GM12864 (cell line): ENCODE results near the gene SEMA6D.
"Not testable (repeated sequence)": the region's sequence is repeated elsewhere in the genome, so short reads cannot be mapped to it uniquely, and the experiment has no call there.

Experiments
- DNase-seq: peaks from one replicate; pipeline ENCODE4 v3.0.0-alpha.2; 2011; ENCODE audit warnings: low read depth
- H3K4me3 ChIP-seq: 2 replicates; pipeline ENCODE4 v1.5.1; 2011; ENCODE audit warnings: mild to moderate bottlenecking, low read depth, low read length, control low read depth
- TF ChIP-seq, protein P1 (sequence below): IDR thresholded peaks from 2 replicates; pipeline ENCODE4 v1.5.1; 2011; ENCODE audit warnings: low read depth, mild to moderate bottlenecking, moderate library complexity, low read length, control low read depth, inconsistent platforms; ENCODE audit errors: missing control alignments

Gene SEMA6D

DNA sequence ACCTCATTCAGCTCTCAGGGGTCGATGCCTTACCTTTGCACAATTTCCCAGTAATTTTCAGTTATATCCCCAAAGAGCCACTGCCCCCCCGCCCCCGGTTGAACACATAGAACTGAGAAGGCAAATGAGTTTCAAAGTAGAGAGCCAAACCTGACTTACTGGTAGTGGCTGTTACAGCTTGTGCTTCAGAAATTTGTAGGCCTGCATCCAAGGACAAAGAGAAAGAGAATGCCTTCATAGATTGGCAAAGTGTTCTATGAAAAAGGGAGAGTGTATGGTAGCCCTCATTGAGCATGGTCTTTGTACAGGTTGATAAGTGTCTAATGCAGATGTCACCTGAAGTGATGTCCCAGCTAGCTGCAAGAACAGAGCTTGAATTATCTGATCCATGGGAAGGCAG is 13.9 kb downstream of the SEMA6D start:
- TF ChIP-seq, protein P1, sequence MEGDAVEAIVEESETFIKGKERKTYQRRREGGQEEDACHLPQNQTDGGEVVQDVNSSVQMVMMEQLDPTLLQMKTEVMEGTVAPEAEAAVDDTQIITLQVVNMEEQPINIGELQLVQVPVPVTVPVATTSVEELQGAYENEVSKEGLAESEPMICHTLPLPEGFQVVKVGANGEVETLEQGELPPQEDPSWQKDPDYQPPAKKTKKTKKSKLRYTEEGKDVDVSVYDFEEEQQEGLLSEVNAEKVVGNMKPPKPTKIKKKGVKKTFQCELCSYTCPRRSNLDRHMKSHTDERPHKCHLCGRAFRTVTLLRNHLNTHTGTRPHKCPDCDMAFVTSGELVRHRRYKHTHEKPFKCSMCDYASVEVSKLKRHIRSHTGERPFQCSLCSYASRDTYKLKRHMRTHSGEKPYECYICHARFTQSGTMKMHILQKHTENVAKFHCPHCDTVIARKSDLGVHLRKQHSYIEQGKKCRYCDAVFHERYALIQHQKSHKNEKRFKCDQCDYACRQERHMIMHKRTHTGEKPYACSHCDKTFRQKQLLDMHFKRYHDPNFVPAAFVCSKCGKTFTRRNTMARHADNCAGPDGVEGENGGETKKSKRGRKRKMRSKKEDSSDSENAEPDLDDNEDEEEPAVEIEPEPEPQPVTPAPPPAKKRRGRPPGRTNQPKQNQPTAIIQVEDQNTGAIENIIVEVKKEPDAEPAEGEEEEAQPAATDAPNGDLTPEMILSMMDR, result no peak
- DNase-seq, result no peak
- no peak overlapping the region for H3K4me3 ChIP-seq

GRCh38 chr15:47732248-47732647 is 14.9 kb downstream of the SEMA6D start:
- TF ChIP-seq, protein P1, result no peak
- no peak overlapping the region for H3K4me3 ChIP-seq
- DNase-seq, result no peak

DNA sequence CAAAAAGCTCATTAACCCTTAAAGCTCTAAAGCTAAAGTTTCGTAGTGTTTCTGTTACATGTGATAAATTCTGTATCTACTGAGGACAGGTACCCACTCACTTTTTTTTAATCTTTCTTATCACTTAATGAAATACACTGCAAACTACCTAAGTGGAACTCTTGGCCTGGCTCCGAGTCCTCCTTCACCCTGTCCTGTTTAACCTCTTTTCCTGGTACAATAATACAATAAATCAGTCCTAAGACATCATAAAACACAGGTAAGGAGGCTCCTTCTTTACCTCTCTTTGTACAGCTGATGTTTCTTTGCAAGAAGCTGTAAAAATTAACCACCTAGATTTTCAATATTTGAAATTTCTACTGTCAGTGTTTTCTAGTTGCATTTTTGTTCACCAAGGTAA is 15.8 kb downstream of the SEMA6D start:
- DNase-seq, result no peak
- TF ChIP-seq, protein P1, result no peak
- no peak overlapping the region for H3K4me3 ChIP-seq

GRCh38 chr15:47736143-47736786 is 19.0 kb downstream of the SEMA6D start:
- DNase-seq, result no peak
- TF ChIP-seq, protein P1, result no peak
- H3K4me3 ChIP-seq, result no peak overlapping the region

DNA sequence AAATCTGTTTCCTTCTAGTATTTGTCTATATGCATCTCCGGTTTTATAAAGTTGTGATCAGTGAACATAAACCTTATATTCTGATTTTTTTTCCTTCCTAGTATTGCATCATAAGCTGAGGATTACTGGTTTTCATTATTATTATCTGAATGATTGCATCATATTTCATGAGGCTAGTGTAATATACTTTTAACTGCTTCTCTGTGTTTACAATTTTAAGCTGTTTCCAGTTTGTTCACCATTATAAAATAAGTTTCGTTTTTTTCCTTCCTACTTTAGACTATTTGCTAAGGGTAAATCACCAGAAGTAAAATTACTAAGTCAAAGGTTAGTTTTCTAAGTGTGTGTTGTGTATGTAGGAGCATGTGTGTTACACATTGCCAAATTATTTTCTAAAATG is 20.2 kb downstream of the SEMA6D start:
- TF ChIP-seq, protein P1, result no peak
- no peak overlapping the region for H3K4me3 ChIP-seq
- DNase-seq, result no peak

- DNase-seq, H3K4me3 ChIP-seq: not testable (repeated sequence)
These were observed 21.0 kb downstream of the SEMA6D start for GRCh38 chr15:47738144-47738825.

DNA sequence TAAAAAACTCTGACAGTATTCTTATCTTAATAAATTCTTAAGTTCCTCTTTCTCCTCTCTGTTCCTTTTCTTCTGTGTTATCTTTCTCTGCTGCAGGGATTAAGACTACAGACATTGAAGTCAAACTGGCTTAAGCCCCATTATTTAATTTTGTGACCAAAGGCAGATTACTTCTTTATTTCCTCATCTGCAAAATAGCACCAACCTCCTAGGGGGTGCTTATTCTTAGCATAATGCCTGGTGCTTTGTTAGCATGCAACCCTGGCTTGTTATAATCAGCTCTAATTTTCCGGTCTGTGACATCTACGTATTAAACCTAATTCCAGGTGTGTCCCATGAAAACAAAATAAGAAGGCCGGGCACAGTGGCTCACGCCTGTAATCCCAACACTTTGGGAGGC is 23.8 kb downstream of the SEMA6D start:
- TF ChIP-seq, protein P1, result no peak
- no peak for DNase-seq

More for the DNA sequence above, 23.8 kb downstream of the SEMA6D start:
- no peak overlapping the region for H3K4me3 ChIP-seq
